ENCODE data around the gene IDNK. TPM values are rescaled to one million over a fixed set of nuclear protein-coding genes. Genes with fewer than 3 reads are reported as not detected.

The IDNK gene
- total RNA-seq, 1 experiment from 2014 or later, result 4.6 TPM

DNA sequence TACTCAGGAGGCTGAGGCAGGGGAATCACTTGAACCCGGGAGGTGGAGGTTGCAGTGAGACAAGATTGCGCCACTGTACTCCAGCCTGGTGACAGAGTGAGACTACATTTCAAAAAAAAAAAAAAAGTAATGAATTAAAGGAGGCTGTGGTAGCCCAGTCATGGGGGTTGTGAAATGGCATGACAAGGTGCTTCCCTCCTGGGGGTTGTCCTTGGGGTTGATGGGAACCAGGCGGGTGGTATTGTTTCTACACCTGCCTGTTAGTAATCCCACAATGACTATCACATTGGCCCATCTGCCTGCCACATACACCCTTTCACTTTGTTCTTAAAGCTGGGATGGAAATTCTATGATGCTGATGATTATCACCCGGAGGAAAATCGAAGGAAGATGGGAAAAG lies 5.6 kb downstream of the IDNK start:
- Histone ChIP-seq H3K4me3 (no peak overlapping the region), H3K36me3 (no peaks in the 10 kb centered on the region), H3K27me3 (no peaks in the 10 kb centered on the region), H3K9me3 (no peaks in the 10 kb centered on the region)
- DNase-seq, result no peak

DNA sequence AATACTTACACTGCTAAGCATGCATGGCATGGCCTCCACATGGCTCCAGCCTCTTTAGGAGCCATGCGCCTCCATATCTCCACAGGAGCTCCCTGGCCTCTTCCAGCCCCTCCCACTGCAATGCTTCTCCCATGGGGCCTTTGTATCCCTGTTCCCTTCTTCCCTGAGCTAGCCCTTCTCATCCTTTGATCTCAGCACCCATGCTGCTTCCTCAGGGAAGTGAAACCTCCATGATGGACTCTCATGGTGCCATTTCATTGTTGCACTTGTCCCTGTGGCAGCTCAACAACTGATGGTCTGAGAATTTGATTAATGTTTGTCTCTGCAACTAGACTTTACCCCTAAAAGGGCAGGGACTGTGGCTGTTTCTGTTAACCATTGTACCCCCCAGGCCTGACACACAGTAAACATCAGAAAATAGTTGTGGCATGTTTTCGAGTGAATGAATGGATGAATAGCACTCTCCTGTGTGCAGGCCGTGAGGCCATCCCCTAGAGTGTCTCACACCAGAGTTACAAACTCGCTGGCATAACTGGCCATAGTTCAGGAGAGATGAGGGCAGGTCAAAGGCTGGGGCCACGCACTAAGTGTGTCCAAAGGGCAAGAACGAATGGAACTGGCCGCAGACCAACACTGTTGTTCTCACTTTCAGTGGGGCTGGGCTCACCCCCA lies 6.6 kb downstream of the IDNK start:
- Histone ChIP-seq H3K4me3 (no peak overlapping the region), H3K27me3 (no peaks in the 10 kb centered on the region), H3K9me3 (no peaks in the 10 kb centered on the region), H3K36me3 (no peaks in the 10 kb centered on the region)
- no peak for DNase-seq

DNA sequence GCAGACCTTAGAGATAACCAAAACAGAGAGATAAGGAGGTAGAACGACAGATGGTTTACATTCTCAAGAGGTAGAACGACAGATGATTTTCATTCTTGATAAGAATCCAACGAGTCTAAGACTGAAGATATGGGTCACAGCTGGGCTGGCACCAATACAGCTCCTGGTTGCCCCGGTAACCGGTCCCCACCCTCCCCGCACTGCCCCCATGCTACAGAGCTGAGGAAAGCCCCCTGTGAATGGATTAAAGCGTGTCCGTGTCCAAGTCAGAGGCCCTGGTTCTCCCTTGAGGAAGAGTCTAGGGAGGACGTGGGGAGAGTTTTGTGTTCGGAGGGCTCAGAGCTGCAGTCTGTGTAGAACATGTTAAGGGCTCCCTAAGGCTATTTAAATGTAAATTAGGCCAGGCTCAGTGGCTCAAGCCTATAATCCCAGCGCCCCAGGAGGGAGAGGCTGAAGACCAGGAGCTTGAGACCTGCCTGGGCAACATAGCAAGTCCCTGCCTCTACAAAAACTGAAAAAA lies 8.1 kb downstream of the IDNK start:
- no peaks in the 10 kb centered on the region for H3K9me3 ChIP-seq
- H3K36me3 ChIP-seq, result no peaks in the 10 kb centered on the region
- no peak overlapping the region for H3K4me3 ChIP-seq
- H3K27me3 ChIP-seq, result no peaks in the 10 kb centered on the region
- no peak for DNase-seq

DNA sequence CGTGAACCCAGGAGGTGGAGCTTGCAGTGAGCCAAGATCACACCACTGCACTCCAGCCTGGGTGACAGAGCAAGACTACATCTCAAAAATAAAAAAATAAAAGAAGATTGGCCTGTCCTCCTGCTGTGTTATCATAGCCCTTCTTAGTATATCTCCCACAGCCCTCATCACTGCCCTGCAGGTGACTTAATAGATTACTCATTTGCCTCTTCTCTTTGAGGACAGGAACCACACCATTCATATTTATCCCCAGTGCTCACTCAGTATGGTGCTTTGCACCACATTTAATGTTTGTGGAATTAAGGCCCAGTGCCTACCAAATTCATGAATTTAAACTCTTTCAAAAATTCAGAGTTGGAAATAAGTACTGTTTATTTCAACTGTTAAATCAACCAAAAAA lies 10.3 kb downstream of the IDNK start:
- Histone ChIP-seq H3K4me3 (no peak overlapping the region), H3K27me3 (no peaks in the 10 kb centered on the region), H3K36me3 (no peaks in the 10 kb centered on the region), H3K9me3 (no peaks in the 10 kb centered on the region)
- DNase-seq, result no peak

DNA sequence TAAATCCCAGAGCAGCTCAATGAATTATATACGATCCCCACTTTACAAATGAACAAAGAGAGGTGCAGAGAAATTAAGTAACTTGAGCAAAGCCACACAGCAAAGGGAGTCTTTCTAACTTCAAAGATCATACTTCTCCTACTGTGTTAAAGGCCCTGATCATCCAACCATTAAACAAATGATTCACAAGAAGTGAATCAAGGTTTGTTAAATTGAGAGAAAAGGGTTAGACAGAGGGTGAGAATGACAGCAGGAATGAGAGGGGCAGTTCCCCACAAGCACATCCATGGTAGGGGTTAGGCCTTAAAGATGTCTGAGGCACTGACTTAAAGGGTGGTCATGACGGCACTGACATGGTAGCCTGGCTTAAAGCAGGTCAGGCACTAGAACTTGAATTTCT lies 10.7 kb downstream of the IDNK start:
- H3K36me3 ChIP-seq, result no peaks in the 10 kb centered on the region
- no peaks in the 10 kb centered on the region for H3K9me3 ChIP-seq
- H3K27me3 ChIP-seq, result no peaks in the 10 kb centered on the region
- no peak overlapping the region for H3K4me3 ChIP-seq
- DNase-seq, result no peak

DNA sequence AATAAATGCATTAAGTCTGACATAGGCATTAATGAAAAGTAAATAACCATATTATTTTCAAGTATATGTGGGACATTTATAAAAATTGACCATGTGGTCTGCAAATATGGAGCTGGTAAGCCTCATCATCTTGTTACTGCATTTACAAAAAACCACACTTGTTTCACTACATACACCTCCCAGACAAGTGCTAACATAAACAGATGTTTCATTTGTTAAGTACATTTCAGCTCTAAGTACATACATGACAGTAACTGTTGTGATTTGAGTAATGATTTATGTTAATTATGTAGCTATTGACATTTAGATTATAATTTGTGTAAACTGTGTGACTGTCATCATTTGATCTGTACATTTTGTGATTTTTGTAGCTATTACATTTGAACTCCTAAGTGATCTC lies 13.9 kb downstream of the IDNK start:
- no peak for DNase-seq
- Histone ChIP-seq H3K27me3 (no peaks in the 10 kb centered on the region), H3K4me3 (no peak overlapping the region), H3K36me3 (no peaks in the 10 kb centered on the region), H3K9me3 (no peaks in the 10 kb centered on the region)

DNA sequence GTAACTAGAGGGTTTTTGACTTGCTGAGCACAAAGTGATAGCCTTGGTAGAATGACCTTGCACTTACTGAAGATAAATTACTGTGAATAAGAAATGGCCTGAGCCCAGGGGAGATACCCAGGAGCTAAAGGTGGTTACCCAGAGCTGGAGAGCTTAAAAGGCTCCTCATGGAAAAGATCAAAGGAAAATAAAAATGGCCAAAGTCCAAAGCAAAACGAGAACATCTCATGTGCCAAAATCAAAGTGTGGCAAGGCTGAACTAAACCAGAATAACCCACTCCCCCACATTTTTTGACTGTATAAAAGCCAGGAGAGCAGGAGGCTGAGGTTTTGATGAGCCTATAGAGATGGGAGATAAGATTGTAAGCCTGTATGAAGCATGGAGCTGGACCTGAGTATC lies 14.4 kb downstream of the IDNK start:
- DNase-seq, result no peak
- H3K9me3 ChIP-seq, result no peaks in the 10 kb centered on the region

DNA sequence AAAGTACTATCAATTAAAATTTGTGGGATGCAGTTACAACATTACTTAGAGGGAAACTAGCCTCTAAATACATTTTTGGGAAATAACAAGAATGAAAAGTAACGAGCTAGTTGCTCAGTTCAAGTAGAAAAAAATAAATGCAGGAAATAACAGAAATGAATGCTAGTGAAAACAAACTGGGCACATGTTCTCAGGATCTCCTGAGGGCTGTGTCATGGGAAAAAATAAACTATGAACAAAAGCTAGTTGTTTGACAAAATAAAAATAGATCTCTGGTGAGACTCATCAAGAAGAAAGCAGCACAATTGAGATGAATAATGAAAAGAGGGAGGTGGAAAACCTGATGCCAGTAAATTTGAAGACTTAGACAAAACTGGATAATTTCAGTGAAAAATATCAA lies 16.3 kb downstream of the IDNK start:
- no peaks in the 10 kb centered on the region for H3K9me3 ChIP-seq
- H3K36me3 ChIP-seq, result no peaks in the 10 kb centered on the region
- H3K27me3 ChIP-seq, result no peaks in the 10 kb centered on the region
- H3K4me3 ChIP-seq, result no peak overlapping the region
- DNase-seq, result no peak

More for the DNA sequence above, 14.4 kb downstream of the IDNK start:
- no peak overlapping the region for H3K4me3 ChIP-seq
- H3K27me3 ChIP-seq, result no peaks in the 10 kb centered on the region
- H3K36me3 ChIP-seq, result no peaks in the 10 kb centered on the region

DNA sequence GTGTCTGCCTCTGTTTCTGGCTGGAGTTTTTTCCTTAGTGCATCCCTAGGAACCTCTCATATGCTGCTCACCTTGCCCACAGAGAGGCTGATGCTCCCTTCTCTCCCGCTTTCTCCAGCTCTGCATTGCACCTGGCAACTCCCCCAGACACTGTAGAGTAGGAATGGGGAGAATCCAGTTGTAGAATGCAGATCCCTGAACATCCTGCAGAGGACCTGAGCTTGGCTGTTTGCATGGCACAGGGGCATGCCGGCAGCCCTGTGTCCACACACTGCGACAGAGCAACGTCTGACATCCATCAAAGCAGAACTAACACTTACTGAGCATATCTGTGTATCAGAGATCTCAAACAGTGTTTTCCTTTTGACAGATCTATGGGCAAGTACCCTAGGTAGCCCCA lies 19.9 kb downstream of the IDNK start:
- Histone ChIP-seq H3K4me3 (no peak overlapping the region), H3K36me3 (no peaks in the 10 kb centered on the region), H3K9me3 (no peaks in the 10 kb centered on the region), H3K27me3 (no peaks in the 10 kb centered on the region)
- no peak for DNase-seq

DNA sequence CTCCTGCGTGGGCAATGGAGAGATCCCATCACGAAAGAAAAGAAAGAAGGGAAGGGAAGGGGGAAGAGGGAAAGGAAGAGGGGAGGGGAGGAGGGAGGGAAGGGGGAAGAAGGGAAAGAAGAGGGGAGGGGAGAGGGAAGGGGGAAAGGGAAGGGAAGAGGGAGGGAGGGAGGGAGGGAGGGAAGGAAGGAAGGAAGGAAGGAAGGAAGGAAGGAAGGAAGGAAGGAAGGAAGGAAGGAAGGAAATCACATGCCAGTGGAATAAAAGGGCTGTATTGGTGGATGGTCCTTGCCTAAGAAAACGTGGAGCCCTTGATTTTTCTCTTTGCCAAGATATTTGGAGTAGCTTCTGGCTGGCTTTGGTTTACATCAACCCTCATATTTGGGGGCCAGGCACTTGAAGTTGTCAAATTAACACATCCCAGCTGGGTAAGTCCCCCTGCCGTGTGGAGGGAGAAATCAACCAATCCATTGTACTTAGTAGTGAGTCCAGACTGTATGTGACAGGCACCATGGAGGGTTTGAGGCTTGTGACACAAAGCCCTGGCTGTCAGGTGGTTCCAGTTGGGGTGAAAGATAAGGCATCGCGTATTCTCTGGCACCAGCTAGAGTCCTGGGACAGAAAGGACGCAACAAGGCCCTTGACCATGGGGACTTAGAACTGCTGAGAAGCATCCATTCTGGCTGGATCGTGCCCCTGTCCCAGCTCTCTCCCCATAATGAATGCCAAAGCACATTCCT lies 23.7 kb downstream of the IDNK start:
- no peak overlapping the region for H3K4me3 ChIP-seq
- H3K36me3 ChIP-seq, result no peaks in the 10 kb centered on the region; the same call in 1 of the 2 replicates
- no peak for DNase-seq
- no peaks in the 10 kb centered on the region for H3K27me3 ChIP-seq
- H3K9me3 ChIP-seq, result no peaks in the 10 kb centered on the region

DNA sequence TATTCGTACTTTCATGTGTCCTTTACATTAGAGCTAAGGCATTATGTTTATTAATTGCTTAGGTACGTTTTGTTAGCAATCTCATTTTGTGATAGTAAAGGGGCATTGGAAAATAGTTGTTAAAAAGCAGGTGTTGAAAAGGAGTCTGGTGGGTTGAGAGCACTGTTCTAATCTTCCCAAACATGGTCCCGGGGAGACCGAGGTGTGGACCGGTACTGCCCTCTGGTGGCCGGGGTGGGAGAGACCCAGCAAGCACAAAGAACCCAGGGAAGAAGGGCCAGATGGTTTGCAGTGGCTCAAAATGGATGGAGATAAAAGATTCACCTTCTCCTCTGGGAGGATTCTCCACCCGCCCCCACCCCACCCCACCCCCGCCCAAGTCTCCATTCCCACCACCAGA lies 26.1 kb downstream of the IDNK start:
- DNase-seq, result peak; percentile 25
- Histone ChIP-seq H3K4me3 (no peak overlapping the region), H3K9me3 (no peaks in the 10 kb centered on the region), H3K36me3 (peaks cover 6% of the 10 kb centered on the region; the same call in 1 of the 2 replicates), H3K27me3 (no peaks in the 10 kb centered on the region)

DNA sequence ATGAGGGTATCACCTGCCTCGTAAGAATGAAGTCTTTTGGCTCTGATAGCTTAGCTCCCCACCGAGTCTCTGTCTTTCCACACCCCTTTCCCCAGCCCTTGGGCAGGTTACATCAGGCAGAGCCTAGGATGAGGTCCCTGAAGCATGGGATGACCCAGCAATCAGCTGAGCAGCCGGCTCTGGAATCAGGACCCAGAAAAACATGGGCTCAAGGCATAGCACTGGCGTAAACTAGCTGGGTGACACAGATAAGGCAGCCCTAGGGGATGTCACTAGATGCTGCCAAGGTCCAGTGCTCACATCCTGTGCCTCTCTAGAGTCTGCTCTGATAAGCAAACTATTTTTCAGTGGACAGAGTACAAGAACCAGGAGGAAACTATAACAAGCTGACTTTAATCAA lies 26.6 kb downstream of the IDNK start:
- no peaks in the 10 kb centered on the region for H3K27me3 ChIP-seq
- H3K9me3 ChIP-seq, result no peaks in the 10 kb centered on the region
- H3K4me3 ChIP-seq, result no peak overlapping the region
- no peak for DNase-seq
- peaks cover 6% of the 10 kb centered on the region; the same call in 1 of the 2 replicates for H3K36me3 ChIP-seq

DNA sequence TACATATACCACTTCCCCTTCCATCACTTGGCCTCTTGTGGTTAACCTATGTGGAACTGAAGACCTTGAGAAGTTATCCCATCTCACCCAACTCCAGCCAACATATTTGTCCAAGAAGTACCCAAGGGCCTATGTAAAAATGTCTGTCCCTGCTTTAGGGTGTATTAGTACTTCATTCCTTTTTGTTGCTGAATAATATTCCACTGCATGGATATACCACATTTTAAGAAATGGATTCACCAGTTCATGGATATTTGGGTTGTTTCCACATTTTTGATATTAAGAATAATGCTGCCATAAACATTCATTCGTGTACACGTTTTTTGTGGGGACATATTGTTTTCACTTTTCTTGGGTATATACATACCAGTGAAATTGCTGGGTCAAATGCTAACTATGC lies 28.6 kb downstream of the IDNK start:
- Histone ChIP-seq H3K36me3 (peaks cover 6% of the 10 kb centered on the region; the same call in 1 of the 2 replicates), H3K27me3 (no peaks in the 10 kb centered on the region), H3K9me3 (no peaks in the 10 kb centered on the region), H3K4me3 (no peak overlapping the region)
- no peak for DNase-seq

DNA sequence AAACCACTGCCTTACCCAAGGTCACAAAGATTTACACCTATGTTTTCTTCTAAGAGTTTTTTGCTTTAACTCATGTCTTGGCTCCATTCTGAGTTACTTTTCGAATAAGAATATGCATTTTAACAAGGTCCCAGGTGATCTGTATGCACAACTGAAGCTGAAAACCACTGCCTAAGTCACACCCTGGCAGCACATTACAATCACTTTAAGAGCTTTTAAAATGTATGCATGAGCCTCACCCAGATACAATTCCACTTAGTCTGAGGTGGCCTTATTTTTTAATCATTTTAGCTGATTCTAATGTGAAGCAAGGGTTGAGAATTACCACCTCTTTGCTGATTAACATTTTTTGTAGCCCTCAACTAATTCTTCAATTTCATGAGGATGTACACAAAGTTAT lies 29.5 kb downstream of the IDNK start:
- Histone ChIP-seq H3K27me3 (no peaks in the 10 kb centered on the region), H3K36me3 (peaks cover 11% of the 10 kb centered on the region)

DNA sequence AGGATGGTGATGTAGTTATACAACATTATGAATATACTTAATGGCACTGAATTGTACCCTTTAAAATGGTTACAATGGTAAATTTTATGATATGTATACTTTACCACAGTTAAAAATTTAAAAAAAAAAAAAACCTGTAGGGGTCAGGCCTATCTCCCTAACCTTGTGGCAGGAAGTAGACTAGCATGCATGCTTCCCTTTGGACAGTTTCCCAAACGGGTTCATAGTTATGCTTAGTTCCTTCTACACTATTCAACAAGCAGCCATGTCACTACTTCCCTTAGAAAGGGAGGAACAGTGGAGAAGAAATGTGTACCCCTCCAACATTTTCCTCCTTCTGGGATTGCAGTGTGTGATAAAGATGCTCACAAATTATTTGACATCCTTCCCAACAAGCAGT lies 32.5 kb downstream of the IDNK start:
- Histone ChIP-seq H3K9me3 (no peaks in the 10 kb centered on the region), H3K27me3 (no peaks in the 10 kb centered on the region), H3K36me3 (peaks cover 27% of the 10 kb centered on the region), H3K4me3 (no peak overlapping the region)
- no peak for DNase-seq

More for the DNA sequence above, 29.5 kb downstream of the IDNK start:
- DNase-seq, result no peak
- Histone ChIP-seq H3K4me3 (no peak overlapping the region), H3K9me3 (no peaks in the 10 kb centered on the region)

DNA sequence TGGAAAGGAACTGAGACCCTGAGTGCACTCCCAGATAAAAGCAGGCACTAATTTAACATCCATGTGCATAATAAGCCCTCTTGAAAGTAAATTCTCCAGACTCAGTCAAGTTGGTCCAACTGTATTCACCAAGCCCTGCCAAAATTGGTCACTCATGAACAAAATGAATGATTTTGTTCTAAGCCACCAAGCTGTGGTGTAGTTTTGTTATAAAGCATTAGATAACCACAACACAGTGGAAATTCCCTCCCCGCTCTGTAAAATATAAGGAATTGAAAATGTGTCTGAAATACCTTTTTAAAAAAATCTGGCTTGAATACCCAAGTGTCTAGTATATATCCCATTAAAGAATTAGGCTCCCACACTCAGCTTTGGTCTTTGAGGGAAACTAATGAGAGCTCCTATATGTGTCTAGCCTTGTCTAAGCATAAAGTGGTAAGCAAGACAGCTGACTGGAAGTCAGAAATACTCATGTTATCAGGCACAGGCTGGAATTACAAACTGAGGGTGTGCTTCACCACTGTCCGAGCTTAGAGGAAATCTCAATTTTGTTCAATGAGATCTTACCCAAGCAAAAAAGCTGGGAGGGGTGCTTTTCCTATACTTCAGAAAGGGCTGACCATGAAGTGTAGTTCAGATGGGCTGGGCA lies 33.2 kb downstream of the IDNK start:
- Histone ChIP-seq H3K36me3 (peaks cover 32% of the 10 kb centered on the region), H3K9me3 (no peaks in the 10 kb centered on the region), H3K4me3 (no peak overlapping the region), H3K27me3 (no peaks in the 10 kb centered on the region)
- DNase-seq, result no peak

DNA sequence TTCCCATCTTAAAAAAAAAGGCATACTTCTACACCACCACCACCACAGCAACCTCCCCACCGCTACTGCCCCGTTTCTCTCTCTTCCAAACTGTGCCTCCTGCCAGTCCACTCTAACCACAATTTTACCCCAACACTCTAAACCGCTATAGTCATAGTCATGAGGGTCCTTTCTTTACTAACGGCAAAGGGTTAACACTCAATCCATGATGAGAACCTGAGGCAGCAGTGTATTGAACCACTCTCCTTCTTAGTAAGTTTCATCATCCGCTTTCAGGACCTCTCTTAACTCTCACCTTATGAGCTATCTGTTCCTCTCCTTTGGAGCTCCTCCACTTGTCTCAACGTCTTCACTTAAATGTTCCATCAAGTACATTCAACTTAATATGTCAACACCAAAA lies 34.0 kb downstream of the IDNK start:
- H3K36me3 ChIP-seq, result peaks cover 39% of the 10 kb centered on the region

More for the DNA sequence above, 34.0 kb downstream of the IDNK start:
- Histone ChIP-seq H3K9me3 (no peaks in the 10 kb centered on the region), H3K27me3 (no peaks in the 10 kb centered on the region), H3K4me3 (no peak overlapping the region)
- no peak for DNase-seq

Data from MG63 (cell line).